GM12878 (cell line): ENCODE measurements around the gene CLMP. TPM values are rescaled to one million over a fixed set of nuclear protein-coding genes. Genes with fewer than 3 reads are reported as not detected.

Experiments
- ATAC-seq: fragments of 200-7000 bp; cut with Tn5 transposase; 3 replicates; pipeline ENCODE4 v1.9.1; 2020; ENCODE audit warnings: mild to moderate bottlenecking, moderate library complexity
- BruUV-seq: library from RNA; stranded (reverse); fragments of 400-500 nt; replicated peaks from 2 replicates; lab custom pipeline; 2021; lab: Mats Ljungman, UMichigan
- CTCF ChIA-PET: fragments of 300-600 bp; sonication (Branson Sonifier 250); formaldehyde crosslinking; extraction: SDS; loops from one replicate; lab custom pipeline; 2021; ENCODE audit warnings: inconsistent platforms; lab: Yijun Ruan, JAX
- POLR2A ChIA-PET: fragments of 350-600 bp; formaldehyde crosslinking; extraction: SDS; loops from one replicate; lab custom pipeline; 2021; ENCODE audit warnings: inconsistent platforms; lab: Charles Lee
- RAD21 ChIA-PET: fragments of 300-600 bp; sonication (Branson Sonifier 250); formaldehyde crosslinking; loops from one replicate; lab custom pipeline; 2023; ENCODE audit warnings: antibody characterized with exemption; ENCODE audit not compliant: unreplicated experiment; lab: Charles Lee
- SMC1A ChIA-PET: fragments of 300-600 bp; sonication (Branson Sonifier 250); formaldehyde crosslinking; loops from one replicate; lab custom pipeline; 2023; ENCODE audit not compliant: unreplicated experiment, uncharacterized antibody; lab: Charles Lee
- DNase-seq: peaks from one replicate; pipeline ENCODE4 v3.0.0-alpha.2; 2011; ENCODE audit warnings: low read depth, low spot score
- FAIRE-seq: peaks from 3 replicates; lab custom pipeline; 2011; peaks lifted over from hg19 to GRCh38; lab: Jason Lieb, UNC
- H2AFZ ChIP-seq: 2 replicates; pipeline ENCODE4 v1.6.0; 2011; ENCODE audit warnings: low read depth, low read length, control low read depth; ENCODE audit not compliant: control insufficient read depth
- H3K27ac ChIP-seq: 2 replicates; pipeline ENCODE4 v1.5.1; 2011; ENCODE audit warnings: control low read depth; ENCODE audit not compliant: control insufficient read depth, insufficient read depth
- H3K27me3 ChIP-seq, 2 experiments: replicated peaks in 1 of 2; 2 replicates each; pipeline versions ENCODE4 v1.6.0 to v1.6.1; 2011; ENCODE audit warnings: low read length in 1 of 2; ENCODE audit not compliant: control insufficient read depth in 2 of 2, insufficient read depth in 2 of 2
- H3K36me3 ChIP-seq, 2 experiments: 2 replicates each; pipeline ENCODE4 v1.5.1; 2011; ENCODE audit warnings: low read length in 1 of 2; ENCODE audit not compliant: control insufficient read depth in 2 of 2, insufficient read depth in 2 of 2
- H3K4me1 ChIP-seq: 2 replicates; pipeline ENCODE4 v1.6.1; 2011; ENCODE audit warnings: mild to moderate bottlenecking, low read length, moderate library complexity, mixed read lengths; ENCODE audit not compliant: control insufficient read depth, insufficient read depth
- H3K4me2 ChIP-seq: 2 replicates; pipeline ENCODE4 v1.6.0; 2011; ENCODE audit warnings: control low read depth; ENCODE audit not compliant: control insufficient read depth, insufficient read depth
- H3K4me3 ChIP-seq: fragments of 200-600 bp; sonication (generic); 2 replicates; pipeline ENCODE4 v1.5.1; 2016
- H3K79me2 ChIP-seq: 2 replicates; pipeline ENCODE4 v1.6.0; 2011; ENCODE audit warnings: low read length; ENCODE audit not compliant: control insufficient read depth, insufficient read depth
- H3K9ac ChIP-seq: 2 replicates; pipeline ENCODE4 v1.8.0; 2011; ENCODE audit warnings: low read length, control low read depth, mixed read lengths; ENCODE audit not compliant: control insufficient read depth, insufficient read depth
- H3K9me3 ChIP-seq: replicated peaks from 3 replicates; pipeline ENCODE4 v1.5.1; 2011; ENCODE audit warnings: mild to moderate bottlenecking, low read length; ENCODE audit not compliant: control insufficient read depth, insufficient read depth
- H4K20me1 ChIP-seq: 2 replicates; pipeline ENCODE4 v1.6.0; 2011; ENCODE audit not compliant: control insufficient read depth, insufficient read depth
- BHLHE40 ChIP-seq, 2 experiments: fragments of 450-650 bp in 1 of 2; IDR thresholded peaks; 2 replicates each; pipeline ENCODE4 v1.6.1; 2011 to 2017; ENCODE audit warnings: low read depth in 2 of 2, borderline replicate concordance in 1 of 2, improper control_type of control experiment in 1 of 2, low read length in 1 of 2, mild to moderate bottlenecking in 1 of 2
- CHD1 ChIP-seq: IDR thresholded peaks from 2 replicates; pipeline ENCODE4 v1.6.1; 2012; ENCODE audit warnings: low read depth, low read length, improper control_type of control experiment
- CHD4 ChIP-seq: fragments of 200-600 bp; sonication (generic); IDR thresholded peaks from 2 replicates; pipeline ENCODE4 v1.6.1; 2016; ENCODE audit warnings: mild to moderate bottlenecking
- ESRRA ChIP-seq: IDR thresholded peaks from 2 replicates; pipeline ENCODE4 v1.6.1; 2012; ENCODE audit warnings: mild to moderate bottlenecking, low read length, improper control_type of control experiment
- HDGF ChIP-seq: fragments of 450-650 bp; IDR thresholded peaks from 2 replicates; pipeline ENCODE4 v1.6.1; 2016; ENCODE audit warnings: antibody characterized with exemption
- JUNB ChIP-seq: IDR thresholded peaks from 2 replicates; pipeline ENCODE4 v1.6.1; 2016; ENCODE audit warnings: antibody characterized with exemption, mild to moderate bottlenecking
- KAT2A ChIP-seq: conservative IDR thresholded peaks from 2 replicates; pipeline ENCODE4 v1.6.1; 2011; ENCODE audit warnings: low read depth, low read length; ENCODE audit not compliant: control insufficient read depth
- MYC ChIP-seq: IDR thresholded peaks from 2 replicates; pipeline ENCODE4 v1.6.1; 2011; ENCODE audit warnings: mild to moderate bottlenecking, low read length, moderate library complexity, inconsistent platforms; ENCODE audit not compliant: insufficient read depth, insufficient replicate concordance, insufficient read length, severe bottlenecking
- RAD21 ChIP-seq: IDR thresholded peaks from 2 replicates; pipeline ENCODE4 v1.6.1; 2011; ENCODE audit warnings: mild to moderate bottlenecking, low read depth, low read length, moderate library complexity; ENCODE audit not compliant: insufficient read depth
- SIX5 ChIP-seq: IDR thresholded peaks from 2 replicates; pipeline ENCODE4 v1.6.1; 2011; ENCODE audit warnings: mild to moderate bottlenecking, low read depth, low read length, moderate library complexity; ENCODE audit not compliant: severe bottlenecking
- STAT3 ChIP-seq: IDR thresholded peaks from 2 replicates; pipeline ENCODE4 v1.6.1; 2011; ENCODE audit warnings: low read depth, low read length, improper control_type of control experiment
- SUZ12 ChIP-seq: fragments of 200-600 bp; sonication (generic); IDR thresholded peaks from one replicate; pipeline ENCODE4 v1.6.1; 2018; ENCODE audit warnings: antibody characterized with exemption, mild to moderate bottlenecking; ENCODE audit not compliant: unreplicated experiment
- WGBS: methylation state at CpG from one replicate; pipeline ENCODE4 v1.1.6; 2016; ENCODE audit warnings: low lambda C conversion rate; ENCODE audit not compliant: insufficient replicate concordance, insufficient coverage; ENCODE audit errors: missing lambda C conversion rate; 5-methylcytosine and 5-hydroxymethylcytosine counted together
- in situ Hi-C: fragments of 300-500 bp; cut with MboI; formaldehyde crosslinking; loops from 9 replicates; pipeline ENCODE4 v1.14.3; 2018; ENCODE audit warnings: mixed read lengths
- intact Hi-C: fragments of 100-400 bp; cut with micrococcal nuclease; formaldehyde crosslinking; loops from one replicate; pipeline ENCODE4 v1.14.2; 2022; ENCODE audit not compliant: unreplicated experiment
- polyA plus RNA-seq, 11 experiments: library from polyadenylated mRNA; depleted of rRNA in 4 of 11; unstranded in 6 of 11; stranded (reverse) in 5 of 11; fragments of >200 nt; fragmentation: Nextera tagmentation in 4 of 11; fragmentation: Illumina TruSeq in 1 of 11; extraction: Ambion mirVana in 4 of 11; extraction: Trizol in 1 of 11; gene quantifications; 1 replicate in 1 of 11; 2 replicates in 10 of 11; pipeline versions ENCODE4 v1.2.1 to v1.2.3, GENCODE V29; 2011 to 2016; ENCODE audit warnings: inconsistent platforms in 2 of 11, missing spikeins in 2 of 11, low read depth in 1 of 11
- total RNA-seq, 4 experiments: library from RNA; depleted of rRNA in 3 of 4; stranded (reverse); fragments of >200 nt in 3 of 4; fragmentation: Illumina TruSeq in 1 of 4; extraction: Trizol in 1 of 4; gene quantifications; 2 replicates each; pipeline versions ENCODE4 v1.2.1 to v1.2.3, GENCODE V29; 2013 to 2021
- TF ChIP-seq, protein P1 (sequence below): fragments of 150-350 bp; IDR thresholded peaks from 2 replicates; pipeline ENCODE4 v1.6.1; 2016; ENCODE audit warnings: low read depth, low read length
- TF ChIP-seq, protein P2 (sequence below): IDR thresholded peaks from 2 replicates; pipeline ENCODE4 v1.6.1; 2011; ENCODE audit warnings: mild to moderate bottlenecking, low read depth, low read length, moderate library complexity; ENCODE audit not compliant: insufficient replicate concordance

CLMP gene
- total and polyA plus RNA-seq, 10 of the 15 experiments (the other 5 are each of a cell fraction or from before 2014, with no cell fraction given), result 0.01 to 0.71 (median 0.20) TPM; not detected in 4

DNA sequence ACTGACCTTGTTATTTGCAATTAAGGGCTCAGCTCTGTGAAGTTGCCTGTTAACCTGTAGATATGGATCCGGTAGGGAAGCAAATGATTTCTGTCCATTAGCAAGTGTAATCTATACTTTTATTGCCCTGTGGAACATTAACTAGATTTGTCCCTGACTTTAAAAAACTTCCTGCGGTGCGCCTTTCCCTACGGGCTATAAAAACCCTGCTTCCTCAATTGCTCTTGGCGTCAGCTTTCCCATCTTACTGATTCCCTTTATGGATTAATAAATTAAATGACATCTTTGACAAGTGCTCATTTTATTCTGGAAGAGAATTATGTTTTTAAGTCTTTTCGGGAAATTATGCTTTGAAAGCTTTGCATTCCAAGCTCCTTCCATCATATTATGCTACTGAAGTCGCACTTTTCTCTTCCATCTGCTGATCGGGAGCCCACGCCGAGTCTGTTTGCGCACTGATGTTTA lies 18.3 kb upstream of the CLMP start:
- Histone ChIP-seq H2AFZ (no peak overlapping the region), H3K27me3 (peaks cover 2 to 3% of the 10 kb centered on the region in 2 experiments; a peak in 3 of 4 replicates), H3K9me3 (no peaks in the 10 kb centered on the region), H3K4me1 (0 out of 2 replicates have a peak, but pooled peaks cover 3% of the 10 kb centered on the region), H3K9ac (no peak overlapping the region), H3K79me2 (no peaks in the 10 kb centered on the region), H3K36me3 (no peaks in the 10 kb centered on the region), H3K4me3 (no peak overlapping the region), H3K27ac (no peak overlapping the region), H3K4me2 (no peak overlapping the region), H4K20me1 (no peaks in the 10 kb centered on the region)
- FAIRE-seq, result no peak
- DNase-seq, result no peak
- intact Hi-C loops, result no loop called here
- TF ChIP-seq SUZ12 (no peak), KAT2A (no peak), STAT3 (no peak), MYC (no peak), ESRRA (no peak), SIX5 (no peak), JUNB (no peak), CHD1 (no peak), RAD21 (no peak), CHD4 (no peak), HDGF (no peak), BHLHE40 (IDR thresholded peaks at IDR 0.05; ENCODE audit: borderline replicate concordance in 1 of 2, low read depth in 2 of 2, low read length in 1 of 2) (no peak)
- TF ChIP-seq, protein P1, sequence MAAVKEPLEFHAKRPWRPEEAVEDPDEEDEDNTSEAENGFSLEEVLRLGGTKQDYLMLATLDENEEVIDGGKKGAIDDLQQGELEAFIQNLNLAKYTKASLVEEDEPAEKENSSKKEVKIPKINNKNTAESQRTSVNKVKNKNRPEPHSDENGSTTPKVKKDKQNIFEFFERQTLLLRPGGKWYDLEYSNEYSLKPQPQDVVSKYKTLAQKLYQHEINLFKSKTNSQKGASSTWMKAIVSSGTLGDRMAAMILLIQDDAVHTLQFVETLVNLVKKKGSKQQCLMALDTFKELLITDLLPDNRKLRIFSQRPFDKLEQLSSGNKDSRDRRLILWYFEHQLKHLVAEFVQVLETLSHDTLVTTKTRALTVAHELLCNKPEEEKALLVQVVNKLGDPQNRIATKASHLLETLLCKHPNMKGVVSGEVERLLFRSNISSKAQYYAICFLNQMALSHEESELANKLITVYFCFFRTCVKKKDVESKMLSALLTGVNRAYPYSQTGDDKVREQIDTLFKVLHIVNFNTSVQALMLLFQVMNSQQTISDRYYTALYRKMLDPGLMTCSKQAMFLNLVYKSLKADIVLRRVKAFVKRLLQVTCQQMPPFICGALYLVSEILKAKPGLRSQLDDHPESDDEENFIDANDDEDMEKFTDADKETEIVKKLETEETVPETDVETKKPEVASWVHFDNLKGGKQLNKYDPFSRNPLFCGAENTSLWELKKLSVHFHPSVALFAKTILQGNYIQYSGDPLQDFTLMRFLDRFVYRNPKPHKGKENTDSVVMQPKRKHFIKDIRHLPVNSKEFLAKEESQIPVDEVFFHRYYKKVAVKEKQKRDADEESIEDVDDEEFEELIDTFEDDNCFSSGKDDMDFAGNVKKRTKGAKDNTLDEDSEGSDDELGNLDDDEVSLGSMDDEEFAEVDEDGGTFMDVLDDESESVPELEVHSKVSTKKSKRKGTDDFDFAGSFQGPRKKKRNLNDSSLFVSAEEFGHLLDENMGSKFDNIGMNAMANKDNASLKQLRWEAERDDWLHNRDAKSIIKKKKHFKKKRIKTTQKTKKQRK, result no peak
- TF ChIP-seq, protein P2, sequence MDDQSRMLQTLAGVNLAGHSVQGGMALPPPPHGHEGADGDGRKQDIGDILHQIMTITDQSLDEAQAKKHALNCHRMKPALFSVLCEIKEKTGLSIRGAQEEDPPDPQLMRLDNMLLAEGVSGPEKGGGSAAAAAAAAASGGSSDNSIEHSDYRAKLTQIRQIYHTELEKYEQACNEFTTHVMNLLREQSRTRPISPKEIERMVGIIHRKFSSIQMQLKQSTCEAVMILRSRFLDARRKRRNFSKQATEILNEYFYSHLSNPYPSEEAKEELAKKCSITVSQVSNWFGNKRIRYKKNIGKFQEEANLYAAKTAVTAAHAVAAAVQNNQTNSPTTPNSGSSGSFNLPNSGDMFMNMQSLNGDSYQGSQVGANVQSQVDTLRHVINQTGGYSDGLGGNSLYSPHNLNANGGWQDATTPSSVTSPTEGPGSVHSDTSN, result no peak
- ATAC-seq, result no peak
- WGBS, result 82% methylated on average over 11 of the region's 11 CpGs
- in situ Hi-C loops, result no loop called here
- RAD21 ChIA-PET, result interaction anchor here (0.7 kb wide), 1 partner anchor 195 kb away, joined by 4 read pairs; no protein-coding TSS in a partner anchor
- CTCF ChIA-PET, result interaction anchor here (0.6 kb wide), 1 partner anchor 79 kb away, joined by 3 read pairs; no protein-coding TSS in a partner anchor
- SMC1A ChIA-PET, result interaction anchor here (1.1 kb wide), 1 partner anchor 11 kb away, joined by 3 read pairs; no protein-coding TSS in a partner anchor
- POLR2A ChIA-PET, result no interaction called here
- BruUV-seq, result no TSS peak
